Activated T-cell treated with anti-CD3 and anti-CD28 coated beads, Interleukin-2, amount 50 U/mL, for 24 hours (primary cell): ENCODE results near the gene FTO.

Experiments
- DNase-seq: peaks from one replicate; pipeline ENCODE4 v3.0.0-alpha.2; 2020
- H3K27ac Mint-ChIP-seq: 2 replicates; pipeline ENCODE4 v1.8.0; 2020; ENCODE audit warnings: mild to moderate bottlenecking, mixed read lengths
- H3K27me3 Mint-ChIP-seq: 2 replicates; pipeline ENCODE4 v1.8.0; 2020; ENCODE audit warnings: mixed read lengths
- H3K36me3 Mint-ChIP-seq: 2 replicates; pipeline ENCODE4 v1.8.0; 2020; ENCODE audit warnings: low read depth, mixed read lengths
- H3K4me1 Mint-ChIP-seq: 2 replicates; pipeline ENCODE4 v1.8.0; 2020; ENCODE audit warnings: low read depth, mixed read lengths
- H3K4me3 Mint-ChIP-seq: 2 replicates; pipeline ENCODE4 v1.8.0; 2020; ENCODE audit warnings: mild to moderate bottlenecking, moderate library complexity, mixed read lengths
- H3K9me3 Mint-ChIP-seq: 2 replicates; pipeline ENCODE4 v1.8.0; 2020; ENCODE audit warnings: mixed read lengths

FTO gene

DNA sequence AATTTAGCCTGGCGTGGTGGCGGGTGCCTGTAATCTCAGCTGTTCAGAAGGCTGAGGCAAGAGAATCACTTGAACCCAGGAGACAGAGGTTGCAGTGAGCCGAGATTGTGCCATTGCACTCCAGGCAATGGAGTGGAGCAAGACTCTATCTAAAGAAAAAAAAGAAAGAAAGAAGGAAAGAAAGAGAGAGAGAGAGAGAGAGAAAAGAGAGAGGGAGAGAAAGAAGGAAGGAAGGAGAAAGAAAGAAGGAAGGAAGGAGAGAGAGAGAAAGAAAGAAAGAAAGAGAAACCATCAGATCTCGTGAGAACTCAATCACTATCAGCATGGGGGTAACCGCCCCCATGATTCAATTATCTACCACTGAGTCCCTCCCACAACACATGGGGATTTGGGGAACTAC lies 293.0 kb downstream of the FTO start:
- no peak for DNase-seq
- H3K27ac Mint-ChIP-seq = no peak overlapping the region
- no peak overlapping the region for H3K4me3 Mint-ChIP-seq
- H3K9me3 Mint-ChIP-seq = no peaks in the 10 kb centered on the region
- H3K36me3 Mint-ChIP-seq = peaks cover 30% of the 10 kb centered on the region
- no peaks in the 10 kb centered on the region for H3K27me3 Mint-ChIP-seq
- H3K4me1 Mint-ChIP-seq = no peaks in the 10 kb centered on the region

- Mint-ChIP-seq H3K4me1 (no peaks in the 10 kb centered on the region), H3K27ac (no peak overlapping the region), H3K9me3 (no peaks in the 10 kb centered on the region), H3K27me3 (no peaks in the 10 kb centered on the region), H3K4me3 (no peak overlapping the region), H3K36me3 (peaks cover 33% of the 10 kb centered on the region)
- DNase-seq = no peak
Observed at GRCh38 chr16:53998024-53998810, 294.3 kb downstream of the FTO start.

DNA sequence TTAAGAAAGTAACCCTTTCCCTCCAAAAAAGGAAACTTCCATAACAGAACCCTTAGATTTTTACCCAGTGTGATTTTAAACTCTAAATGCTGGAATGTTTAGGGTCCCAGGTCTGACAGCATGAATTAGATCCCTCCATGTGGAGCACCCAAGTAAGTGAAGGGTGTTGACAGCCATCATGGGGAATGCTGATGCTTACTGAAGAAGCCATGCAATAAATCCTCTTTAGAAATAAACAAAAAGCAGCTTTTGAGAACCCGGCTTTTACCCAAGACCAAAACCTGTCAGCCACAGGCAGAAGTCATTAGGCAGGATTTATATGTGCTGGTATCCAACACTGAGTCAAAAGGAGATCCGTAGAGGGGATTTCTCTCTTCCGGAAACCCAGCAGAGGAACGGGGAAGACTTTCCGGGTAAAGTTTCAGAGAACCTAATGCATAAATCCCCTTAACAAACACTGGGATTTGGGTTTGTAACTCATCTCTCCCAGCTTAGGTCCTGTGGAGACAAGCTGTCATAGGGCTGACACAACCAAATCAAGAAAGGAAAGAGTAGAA lies 295.1 kb downstream of the FTO start:
- no peak for DNase-seq

GRCh38 chr16:53999841-54000240 lies 295.9 kb downstream of the FTO start:
- no peak overlapping the region for H3K27ac Mint-ChIP-seq
- no peaks in the 10 kb centered on the region for H3K9me3 Mint-ChIP-seq
- H3K4me3 Mint-ChIP-seq = no peak overlapping the region
- peaks cover 31% of the 10 kb centered on the region for H3K36me3 Mint-ChIP-seq
- H3K27me3 Mint-ChIP-seq = no peaks in the 10 kb centered on the region
- H3K4me1 Mint-ChIP-seq = no peaks in the 10 kb centered on the region
- no peak for DNase-seq

More for the DNA sequence above, 295.1 kb downstream of the FTO start:
- Mint-ChIP-seq H3K4me1 (no peaks in the 10 kb centered on the region), H3K36me3 (peaks cover 33% of the 10 kb centered on the region), H3K27me3 (no peaks in the 10 kb centered on the region), H3K27ac (no peak overlapping the region), H3K9me3 (no peaks in the 10 kb centered on the region), H3K4me3 (no peak overlapping the region)

DNA sequence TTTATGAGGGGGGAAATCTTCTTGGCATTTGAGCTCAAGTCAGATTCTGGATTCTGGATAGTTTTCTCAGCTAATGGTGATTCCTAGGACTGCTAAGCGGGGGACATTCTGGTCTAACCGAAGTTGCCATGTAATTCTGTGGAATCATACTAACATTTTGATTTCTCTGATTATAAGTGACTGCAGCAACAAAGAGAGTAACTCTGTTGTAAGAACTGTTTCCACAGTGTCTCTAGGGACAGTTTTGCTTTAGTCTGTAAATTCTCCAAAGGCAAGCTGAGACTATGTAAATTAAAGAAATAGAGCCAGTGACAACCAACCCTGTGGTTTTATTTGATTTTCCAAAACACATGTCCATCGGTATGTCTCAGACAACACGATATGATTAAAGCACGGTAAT lies 296.4 kb downstream of the FTO start:
- H3K4me3 Mint-ChIP-seq = no peak overlapping the region
- H3K27me3 Mint-ChIP-seq = no peaks in the 10 kb centered on the region
- no peaks in the 10 kb centered on the region for H3K4me1 Mint-ChIP-seq
- H3K27ac Mint-ChIP-seq = no peak overlapping the region
- H3K9me3 Mint-ChIP-seq = no peaks in the 10 kb centered on the region
- DNase-seq = no peak
- H3K36me3 Mint-ChIP-seq = peaks cover 26% of the 10 kb centered on the region

DNA sequence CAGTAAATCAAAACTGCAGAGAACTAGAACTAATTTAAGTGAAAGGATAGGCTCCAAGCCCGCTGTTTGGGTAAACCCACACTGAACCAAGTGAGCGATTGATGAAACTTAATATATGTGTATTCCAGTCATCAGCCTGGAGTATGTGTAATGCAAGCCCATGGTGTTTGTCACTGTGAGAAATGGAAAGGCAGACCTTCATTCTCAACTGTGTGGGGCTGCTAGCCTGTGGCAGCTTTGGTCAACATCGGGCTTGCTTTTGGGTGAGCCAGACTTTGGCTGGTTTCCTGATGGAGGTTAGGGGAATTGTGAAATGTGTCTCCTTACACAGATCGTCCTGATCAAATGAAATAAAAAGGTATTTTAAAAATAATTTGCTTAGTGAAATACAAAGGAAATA lies 302.7 kb downstream of the FTO start:
- no peak overlapping the region for H3K27ac Mint-ChIP-seq
- H3K9me3 Mint-ChIP-seq = peaks cover 10% of the 10 kb centered on the region
- no peak for DNase-seq
- no peak overlapping the region for H3K4me3 Mint-ChIP-seq
- no peaks in the 10 kb centered on the region for H3K27me3 Mint-ChIP-seq
- H3K36me3 Mint-ChIP-seq = peaks cover 49% of the 10 kb centered on the region
- H3K4me1 Mint-ChIP-seq = no peaks in the 10 kb centered on the region

DNA sequence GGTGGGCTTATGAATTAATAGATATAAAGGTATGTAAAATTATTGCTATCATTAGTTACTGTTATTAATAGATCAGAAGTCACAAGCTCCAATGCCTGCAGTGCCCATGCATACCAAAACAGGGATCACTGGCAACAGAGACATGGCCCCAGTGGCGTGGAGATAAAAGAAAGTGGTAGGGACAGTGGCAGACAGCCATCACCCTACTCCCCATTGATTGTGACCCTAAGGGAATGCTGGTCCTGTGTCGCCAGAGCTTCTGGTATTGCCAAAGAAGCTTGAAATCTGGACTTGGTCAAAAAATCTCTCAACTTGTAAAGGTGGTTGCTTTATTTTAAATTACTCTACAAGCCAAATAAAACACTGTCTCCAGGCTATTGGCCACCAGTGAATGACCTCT lies 303.5 kb downstream of the FTO start:
- peaks cover 51% of the 10 kb centered on the region for H3K36me3 Mint-ChIP-seq
- H3K27me3 Mint-ChIP-seq = no peaks in the 10 kb centered on the region
- H3K9me3 Mint-ChIP-seq = peaks cover 17% of the 10 kb centered on the region
- H3K4me3 Mint-ChIP-seq = no peak overlapping the region
- H3K27ac Mint-ChIP-seq = no peak overlapping the region
- DNase-seq = no peak
- no peaks in the 10 kb centered on the region for H3K4me1 Mint-ChIP-seq

DNA sequence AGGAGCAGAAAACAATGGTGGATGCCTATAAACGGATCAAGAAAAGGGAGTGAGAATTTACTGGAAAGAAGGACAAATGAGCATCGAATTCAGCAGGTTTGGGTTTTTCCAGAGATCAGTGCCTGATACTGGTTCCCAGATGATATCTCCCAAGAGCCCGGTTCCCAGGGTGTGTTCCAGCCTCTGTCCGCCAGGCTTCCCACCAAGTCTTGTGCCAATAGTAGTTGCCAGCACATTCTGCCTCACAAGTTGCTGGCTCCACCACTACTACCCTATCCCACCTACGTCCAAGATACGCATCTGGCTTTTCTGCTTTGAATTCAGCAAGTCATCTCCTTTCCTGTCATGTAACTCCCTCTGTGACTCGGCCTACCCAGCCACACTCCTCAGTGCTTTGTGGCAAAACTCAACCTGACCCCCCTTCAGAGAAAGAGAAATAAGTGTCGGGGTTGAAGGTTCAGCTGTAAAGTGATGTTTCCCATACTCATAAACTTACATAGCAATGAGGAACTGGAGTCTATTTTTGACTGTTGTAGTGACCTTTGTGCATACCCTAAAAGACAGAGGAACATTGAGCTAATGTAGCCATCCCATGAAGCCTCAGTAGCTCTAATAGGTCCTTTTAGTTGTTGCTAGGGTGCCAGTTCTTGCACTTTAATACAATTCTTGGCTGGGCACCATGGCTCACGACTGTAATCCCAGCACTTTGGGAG lies 305.7 kb downstream of the FTO start:
- Mint-ChIP-seq H3K36me3 (peaks cover 66% of the 10 kb centered on the region), H3K27me3 (no peaks in the 10 kb centered on the region), H3K9me3 (peaks cover 17% of the 10 kb centered on the region), H3K4me1 (no peaks in the 10 kb centered on the region), H3K4me3 (no peak overlapping the region), H3K27ac (no peak overlapping the region)
- no peak for DNase-seq

- Mint-ChIP-seq H3K4me1 (no peaks in the 10 kb centered on the region), H3K4me3 (no peak overlapping the region), H3K27me3 (no peaks in the 10 kb centered on the region), H3K27ac (no peak overlapping the region), H3K9me3 (peaks cover 20% of the 10 kb centered on the region), H3K36me3 (peaks cover 70% of the 10 kb centered on the region)
- no peak for DNase-seq
Observed at GRCh38 chr16:54015147-54015546, 311.2 kb downstream of the FTO start.

GRCh38 chr16:54022362-54022761 lies 318.4 kb downstream of the FTO start:
- no peak for DNase-seq
- Mint-ChIP-seq H3K4me3 (no peak overlapping the region), H3K9me3 (peaks cover 10% of the 10 kb centered on the region), H3K36me3 (peaks cover 53% of the 10 kb centered on the region), H3K4me1 (no peaks in the 10 kb centered on the region), H3K27me3 (no peaks in the 10 kb centered on the region), H3K27ac (no peak overlapping the region)

GRCh38 chr16:54026456-54026855 lies 322.5 kb downstream of the FTO start:
- Mint-ChIP-seq H3K27ac (no peak overlapping the region), H3K4me3 (no peak overlapping the region), H3K9me3 (peaks cover 15% of the 10 kb centered on the region), H3K27me3 (no peaks in the 10 kb centered on the region), H3K4me1 (peaks cover 2% of the 10 kb centered on the region), H3K36me3 (peaks cover 56% of the 10 kb centered on the region)
- DNase-seq = no peak

GRCh38 chr16:54027062-54027461 lies 323.1 kb downstream of the FTO start:
- Mint-ChIP-seq H3K4me3 (no peak overlapping the region), H3K36me3 (peaks cover 59% of the 10 kb centered on the region), H3K4me1 (peaks cover 2% of the 10 kb centered on the region), H3K9me3 (peaks cover 16% of the 10 kb centered on the region), H3K27ac (no peak overlapping the region), H3K27me3 (no peaks in the 10 kb centered on the region)
- no peak for DNase-seq

DNA sequence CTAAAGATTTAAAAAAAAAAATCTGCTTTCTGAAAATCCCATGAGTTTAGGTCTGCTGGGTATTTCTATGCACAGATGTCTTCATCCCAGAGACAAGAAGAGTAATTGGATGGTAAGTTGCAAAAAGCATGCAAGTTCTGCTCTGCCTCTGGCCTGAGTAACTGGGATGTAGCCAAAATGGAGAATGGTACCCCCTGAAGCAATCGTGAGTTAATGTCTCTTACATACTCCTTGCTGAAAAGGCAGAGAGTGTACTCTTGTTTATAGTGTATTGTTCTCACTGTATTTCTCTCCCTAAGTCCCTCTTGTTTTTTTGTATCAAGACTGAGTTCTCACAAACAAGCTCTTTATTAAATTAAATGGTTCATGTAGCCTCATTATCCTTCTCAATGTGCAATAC lies 323.6 kb downstream of the FTO start:
- peaks cover 16% of the 10 kb centered on the region for H3K9me3 Mint-ChIP-seq
- H3K4me3 Mint-ChIP-seq = no peak overlapping the region
- no peak for DNase-seq
- H3K36me3 Mint-ChIP-seq = peaks cover 58% of the 10 kb centered on the region
- no peak overlapping the region for H3K27ac Mint-ChIP-seq
- H3K4me1 Mint-ChIP-seq = peaks cover 2% of the 10 kb centered on the region
- no peaks in the 10 kb centered on the region for H3K27me3 Mint-ChIP-seq

- DNase-seq = no peak
- Mint-ChIP-seq H3K9me3 (peaks cover 16% of the 10 kb centered on the region), H3K27me3 (no peaks in the 10 kb centered on the region), H3K36me3 (peaks cover 62% of the 10 kb centered on the region), H3K4me3 (no peak overlapping the region), H3K4me1 (peaks cover 2% of the 10 kb centered on the region), H3K27ac (no peak overlapping the region)
Observed at GRCh38 chr16:54027995-54028394, 324.0 kb downstream of the FTO start.

GRCh38 chr16:54030451-54030850 lies 326.5 kb downstream of the FTO start:
- Mint-ChIP-seq H3K36me3 (peaks cover 60% of the 10 kb centered on the region), H3K4me3 (no peak overlapping the region), H3K27ac (no peak overlapping the region), H3K9me3 (peaks cover 14% of the 10 kb centered on the region), H3K27me3 (no peaks in the 10 kb centered on the region), H3K4me1 (peaks cover 2% of the 10 kb centered on the region)
- DNase-seq = no peak
